GM18873 (cell line): ENCODE measurements around the gene CELF1.
"Not testable (repeated sequence)": the region's sequence is repeated elsewhere in the genome, so short reads cannot be mapped to it uniquely, and the experiment has no call there.

ENCODE experiments used
- ATAC-seq: cut with Tn5 transposase; IDR thresholded peaks from one replicate; pipeline ENCODE4 v1.9.1; 2021; ENCODE audit warnings: mild to moderate bottlenecking, moderate library complexity, moderate number of reproducible peaks; ENCODE audit not compliant: unreplicated experiment, low FRiP score

Gene CELF1

GRCh38 chr11:47460571-47461235 is 92.2 kb downstream of the CELF1 start:
- ATAC-seq, result no peak

GRCh38 chr11:47454258-47454671 is 98.7 kb downstream of the CELF1 start:
- not testable (repeated sequence) for ATAC-seq

- ATAC-seq, result no peak
Observed at GRCh38 chr11:47453365-47453764, 99.6 kb downstream of the CELF1 start.

- ATAC-seq, result no peak
Observed at GRCh38 chr11:47451990-47452389, 100.9 kb downstream of the CELF1 start.

GRCh38 chr11:47451436-47451835 is 101.5 kb downstream of the CELF1 start:
- ATAC-seq, result no peak

GRCh38 chr11:47449541-47449940 is 103.4 kb downstream of the CELF1 start:
- ATAC-seq, result no peak

GRCh38 chr11:47448566-47449427 is 104.1 kb downstream of the CELF1 start, which contains the start of gene RAPSN:
RAPSN (minus strand) TSS chr11:47449136; CDS start chr11:47448964, 172 bp downstream.
- no peak for ATAC-seq

- no peak for ATAC-seq
Observed at GRCh38 chr11:47447906-47448305, 105.0 kb downstream of the CELF1 start.

- ATAC-seq, result no peak
Observed at GRCh38 chr11:47446833-47447232, 106.1 kb downstream of the CELF1 start.

- no peak for ATAC-seq
Observed at GRCh38 chr11:47445840-47446239, 107.1 kb downstream of the CELF1 start.

- no peak for ATAC-seq
Observed at GRCh38 chr11:47443817-47444216, 109.1 kb downstream of the CELF1 start.

GRCh38 chr11:47443028-47443700 is 109.8 kb downstream of the CELF1 start:
- ATAC-seq, result no peak

- ATAC-seq, result no peak
Observed at GRCh38 chr11:47442514-47442913, 110.4 kb downstream of the CELF1 start.

GRCh38 chr11:47441421-47441820 is 111.5 kb downstream of the CELF1 start:
- ATAC-seq, result no peak

- no peak for ATAC-seq
Observed at GRCh38 chr11:47440054-47440476, 112.9 kb downstream of the CELF1 start.

- ATAC-seq, result no peak
Observed at GRCh38 chr11:47438721-47439120, 114.2 kb downstream of the CELF1 start.

- no peak for ATAC-seq
Observed at GRCh38 chr11:47437746-47438418, 115.0 kb downstream of the CELF1 start.

- ATAC-seq, result no peak
Observed at GRCh38 chr11:47437218-47437745, 115.7 kb downstream of the CELF1 start.

GRCh38 chr11:47436726-47437125 is 116.2 kb downstream of the CELF1 start:
- no peak for ATAC-seq

GRCh38 chr11:47435687-47436086 is 117.2 kb downstream of the CELF1 start:
- ATAC-seq, result no peak
